ENCODE data around the gene COL4A3.

COL4A3 gene

DNA sequence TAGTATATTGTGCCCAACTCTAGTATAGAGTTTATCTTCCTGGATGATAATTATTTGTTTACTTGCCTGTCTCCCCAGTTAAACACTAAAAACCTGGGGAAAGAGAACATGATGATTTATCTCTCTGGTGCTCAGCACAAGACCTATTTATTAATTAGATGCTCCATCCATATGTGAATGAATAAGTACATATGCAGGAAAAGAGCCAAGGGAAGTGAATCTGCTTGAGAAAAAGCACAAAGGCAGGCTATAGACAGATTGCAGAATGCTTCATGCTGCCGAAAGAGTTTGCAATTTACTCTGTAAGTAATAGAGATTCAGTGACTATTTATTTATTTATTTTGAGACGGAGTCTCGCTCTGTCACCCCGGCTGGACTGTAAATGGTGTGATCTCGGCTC, 123.3 kb downstream of the COL4A3 start:
- in situ Hi-C loops (cut with HindIII; ENCODE audit: low pct_ligation_motif_present, low sequenced_read_pairs): no loop called here
- Histone ChIP-seq H3K36me3 (replicated peaks) (no peaks in the 10 kb centered on the region), H3K27me3 (replicated peaks) (no peaks in the 10 kb centered on the region), H3K4me3 (ENCODE audit: low read depth, low read length) (no peak overlapping the region), H3K27ac (no peak overlapping the region)
- DNase-seq: no peak
- TF ChIP-seq CTCF (IDR thresholded peaks at IDR 0.05; ENCODE audit: low read depth, low read length, missing control alignments): no peak

DNA sequence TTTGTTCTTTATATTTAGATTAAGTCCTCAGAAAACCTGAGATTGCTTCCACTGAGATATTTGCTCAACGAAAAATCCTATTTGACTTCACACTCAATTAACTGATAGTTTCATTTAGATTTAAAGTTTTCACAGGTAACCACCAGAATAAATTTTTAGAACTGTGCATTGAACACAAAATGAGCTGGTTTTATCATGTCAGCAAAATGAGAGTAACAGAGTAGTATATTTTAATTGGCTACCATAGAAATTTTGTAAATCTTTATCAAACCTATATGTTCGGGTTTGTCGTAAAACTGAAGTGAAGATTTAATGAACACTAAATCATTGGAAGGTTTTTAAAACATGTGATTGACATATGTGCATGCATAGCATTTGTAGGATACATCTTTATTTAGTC, 127.9 kb downstream of the COL4A3 start:
- H3K36me3 ChIP-seq (replicated peaks): no peaks in the 10 kb centered on the region
- TF ChIP-seq CTCF (IDR thresholded peaks at IDR 0.05; ENCODE audit: low read depth, low read length, missing control alignments): no peak

DNA sequence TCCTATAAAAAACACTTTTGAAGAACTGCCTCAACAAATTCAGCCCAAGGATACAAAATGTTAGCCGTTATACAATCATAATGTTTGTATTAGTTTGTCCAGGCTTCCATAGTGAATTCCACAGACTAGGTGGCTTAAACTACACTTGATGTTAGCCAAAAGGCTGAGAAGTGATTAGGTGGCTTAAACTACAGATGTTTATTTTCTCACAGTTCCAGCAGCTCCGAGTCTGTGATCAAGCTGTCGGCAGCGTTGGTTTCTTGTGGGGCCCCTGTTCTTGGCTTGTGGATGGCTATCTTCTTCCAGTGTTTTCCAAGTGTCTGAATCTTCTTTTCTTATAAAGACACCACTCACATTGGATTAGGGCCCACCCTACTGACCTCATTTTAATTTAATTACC, 129.1 kb downstream of the COL4A3 start:
- H3K27ac ChIP-seq: no peak overlapping the region
- in situ Hi-C loops (cut with HindIII; ENCODE audit: low pct_ligation_motif_present, low sequenced_read_pairs): no loop called here
- no peaks in the 10 kb centered on the region for H3K27me3 ChIP-seq (replicated peaks)
- DNase-seq: no peak
- no peaks in the 10 kb centered on the region for H3K36me3 ChIP-seq (replicated peaks)
- no peak overlapping the region for H3K4me3 ChIP-seq (ENCODE audit: low read depth, low read length)
- TF ChIP-seq CTCF (IDR thresholded peaks at IDR 0.05; ENCODE audit: low read depth, low read length, missing control alignments): no peak

More for the DNA sequence above, 127.9 kb downstream of the COL4A3 start:
- no peak for DNase-seq
- H3K27me3 ChIP-seq (replicated peaks): no peaks in the 10 kb centered on the region
- in situ Hi-C loops (cut with HindIII; ENCODE audit: low pct_ligation_motif_present, low sequenced_read_pairs): no loop called here
- H3K4me3 ChIP-seq (ENCODE audit: low read depth, low read length): no peak overlapping the region
- no peak overlapping the region for H3K27ac ChIP-seq

- in situ Hi-C loops (cut with HindIII; ENCODE audit: low pct_ligation_motif_present, low sequenced_read_pairs): no loop called here
- no peak overlapping the region for H3K27ac ChIP-seq
- no peaks in the 10 kb centered on the region for H3K27me3 ChIP-seq (replicated peaks)
- DNase-seq: no peak
- no peaks in the 10 kb centered on the region for H3K36me3 ChIP-seq (replicated peaks)
- H3K4me3 ChIP-seq (ENCODE audit: low read depth, low read length): no peak overlapping the region
- no peak for TF ChIP-seq CTCF (IDR thresholded peaks at IDR 0.05; ENCODE audit: low read depth, low read length, missing control alignments)
These were observed 131.4 kb downstream of the COL4A3 start for GRCh38 chr2:227295806-227296205.

DNA sequence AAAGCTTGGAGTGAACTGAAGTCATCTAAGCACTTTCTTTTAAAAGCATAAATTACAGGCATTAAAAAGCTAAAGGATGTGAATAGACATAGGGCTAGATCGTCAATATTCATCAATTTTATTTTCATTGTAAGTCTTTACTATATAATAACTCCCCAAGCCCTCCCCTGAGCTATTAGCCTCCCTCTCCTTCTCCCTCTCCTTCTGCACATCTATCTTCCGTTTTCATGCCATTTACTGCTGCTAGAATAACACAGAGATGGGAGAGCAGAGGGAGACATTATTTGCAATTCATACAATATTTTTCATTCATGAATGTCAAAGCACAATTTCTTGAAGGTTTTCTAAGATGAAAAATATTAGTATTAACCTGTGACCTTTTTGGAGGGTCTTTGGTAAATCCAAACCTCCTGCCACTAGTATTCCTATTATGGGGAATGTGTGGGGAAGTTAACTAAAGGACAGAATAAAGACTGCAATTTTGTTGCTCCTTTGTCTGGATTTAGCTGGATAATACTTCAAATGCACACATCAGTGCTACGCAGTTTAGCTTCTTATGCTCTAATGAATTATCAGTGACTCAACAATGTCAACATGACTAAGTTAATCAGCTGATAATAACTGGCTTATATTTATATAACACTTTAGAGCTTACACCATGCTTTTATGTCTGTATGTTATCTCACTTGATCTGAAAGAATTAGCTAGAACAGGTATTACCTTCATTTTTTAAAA, 132.4 kb downstream of the COL4A3 start:
- in situ Hi-C loops (cut with HindIII; ENCODE audit: low pct_ligation_motif_present, low sequenced_read_pairs): no loop called here
- Histone ChIP-seq H3K27ac (no peak overlapping the region), H3K4me3 (ENCODE audit: low read depth, low read length) (no peak overlapping the region), H3K36me3 (replicated peaks) (no peaks in the 10 kb centered on the region), H3K27me3 (replicated peaks) (no peaks in the 10 kb centered on the region)
- TF ChIP-seq CTCF (IDR thresholded peaks at IDR 0.05; ENCODE audit: low read depth, low read length, missing control alignments): no peak
- DNase-seq: no peak

DNA sequence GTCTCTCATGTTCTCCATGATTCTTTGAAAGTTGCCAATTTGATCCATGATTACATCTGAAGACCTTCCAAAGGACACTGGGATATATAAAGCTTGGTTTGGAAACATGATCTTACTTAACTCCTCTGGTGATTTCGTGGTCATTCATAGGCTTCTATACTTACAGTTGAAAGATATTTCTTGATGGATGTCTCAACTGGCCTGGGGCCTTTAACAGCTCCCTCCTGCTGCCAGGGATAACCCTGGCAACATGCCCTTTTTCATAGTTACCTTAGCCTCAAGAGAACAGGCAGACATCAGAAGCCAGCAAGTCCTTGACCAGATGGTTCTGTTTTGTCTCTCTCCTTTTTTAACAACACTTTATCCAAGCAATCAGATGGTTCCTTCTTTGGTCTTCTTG, 137.1 kb downstream of the COL4A3 start:
- H3K27me3 ChIP-seq (replicated peaks): no peaks in the 10 kb centered on the region
- in situ Hi-C loops (cut with HindIII; ENCODE audit: low pct_ligation_motif_present, low sequenced_read_pairs): no loop called here

More for the DNA sequence above, 137.1 kb downstream of the COL4A3 start:
- Histone ChIP-seq H3K27ac (no peak overlapping the region), H3K36me3 (replicated peaks) (no peaks in the 10 kb centered on the region), H3K4me3 (ENCODE audit: low read depth, low read length) (no peak overlapping the region)
- DNase-seq: no peak
- no peak for TF ChIP-seq CTCF (IDR thresholded peaks at IDR 0.05; ENCODE audit: low read depth, low read length, missing control alignments)

Data from brain microvascular endothelial cell (primary cell).